H9 (cell line): ENCODE measurements around the gene OTP. TPM values are rescaled to one million over a fixed set of nuclear protein-coding genes. Genes with fewer than 3 reads are reported as not detected.

Experiments
- DNase-seq: peaks from one replicate; pipeline ENCODE4 v3.0.0-alpha.2; 2017
- H2AFZ ChIP-seq: one replicate; pipeline ENCODE4 v1.6.1; 2013; ENCODE audit warnings: mild to moderate bottlenecking, low read length, control low read depth, moderate library complexity
- H2AK5ac ChIP-seq: 2 replicates; pipeline ENCODE4 v1.6.1; 2013; ENCODE audit warnings: low read length, control low read depth, mixed read lengths; ENCODE audit not compliant: insufficient read length
- H2BK120ac ChIP-seq: one replicate; pipeline ENCODE4 v1.6.1; 2013; ENCODE audit warnings: low read depth, mild to moderate bottlenecking, low read length, control low read depth, inconsistent platforms; ENCODE audit not compliant: poor library complexity, severe bottlenecking
- H2BK12ac ChIP-seq: 2 replicates; pipeline ENCODE4 v1.6.1; 2013; ENCODE audit warnings: low read length, control low read depth, mixed read lengths, low read depth; ENCODE audit not compliant: insufficient read length
- H2BK15ac ChIP-seq: 2 replicates; pipeline ENCODE4 v1.6.1; 2013; ENCODE audit warnings: low read depth, low read length, control low read depth
- H2BK20ac ChIP-seq: one replicate; pipeline ENCODE4 v1.6.1; 2013; ENCODE audit warnings: low read depth, mild to moderate bottlenecking, low read length, control low read depth, inconsistent platforms; ENCODE audit not compliant: poor library complexity, severe bottlenecking
- H2BK5ac ChIP-seq: 2 replicates; pipeline ENCODE4 v1.6.1; 2013; ENCODE audit warnings: low read length, control low read depth, mixed read lengths; ENCODE audit not compliant: insufficient read length
- H3K14ac ChIP-seq: 2 replicates; pipeline ENCODE4 v1.6.1; 2013; ENCODE audit warnings: low read length, control low read depth; ENCODE audit not compliant: insufficient read depth
- H3K18ac ChIP-seq: 2 replicates; pipeline ENCODE4 v1.6.1; 2013; ENCODE audit warnings: low read depth, mild to moderate bottlenecking, mixed read lengths, low read length, control low read depth; ENCODE audit not compliant: insufficient read length
- H3K23ac ChIP-seq: 2 replicates; pipeline ENCODE4 v1.6.1; 2013; ENCODE audit warnings: low read length, control low read depth, mixed read lengths, low read depth; ENCODE audit not compliant: insufficient read length
- H3K23me2 ChIP-seq: 2 replicates; pipeline ENCODE4 v1.6.1; 2013; ENCODE audit warnings: low read depth, mild to moderate bottlenecking, mixed read lengths, low read length, control low read depth; ENCODE audit not compliant: insufficient read length, poor library complexity, severe bottlenecking
- H3K27ac ChIP-seq: 2 replicates; pipeline ENCODE4 v1.5.1; 2013; ENCODE audit warnings: low read length, control low read depth, mixed read lengths, low read depth; ENCODE audit not compliant: insufficient read length
- H3K27me3 ChIP-seq: 2 replicates; pipeline ENCODE4 v1.6.1; 2013; ENCODE audit warnings: low read length, control low read depth, inconsistent platforms; ENCODE audit not compliant: insufficient read depth
- H3K4ac ChIP-seq: 2 replicates; pipeline ENCODE4 v1.6.1; 2013; ENCODE audit warnings: low read depth, mild to moderate bottlenecking, control low read depth, inconsistent platforms, low read length, moderate library complexity
- H3K4me1 ChIP-seq: 2 replicates; pipeline ENCODE4 v1.6.1; 2013; ENCODE audit warnings: low read length, control low read depth, inconsistent platforms; ENCODE audit not compliant: insufficient read depth
- H3K4me2 ChIP-seq: 2 replicates; pipeline ENCODE4 v1.6.1; 2013; ENCODE audit warnings: low read length, control low read depth, mixed read lengths; ENCODE audit not compliant: insufficient read length, insufficient read depth
- H3K56ac ChIP-seq: 2 replicates; pipeline ENCODE4 v1.6.1; 2013; ENCODE audit warnings: low read depth, mild to moderate bottlenecking, mixed read lengths, low read length, control low read depth; ENCODE audit not compliant: insufficient read length
- H3K79me1 ChIP-seq: 2 replicates; pipeline ENCODE4 v1.6.1; 2013; ENCODE audit warnings: low read depth, mild to moderate bottlenecking, moderate library complexity, low read length, control low read depth, inconsistent platforms; ENCODE audit not compliant: insufficient read depth, poor library complexity, severe bottlenecking
- H3K79me2 ChIP-seq: 2 replicates; pipeline ENCODE4 v1.6.1; 2013; ENCODE audit warnings: low read length, control low read depth, inconsistent platforms; ENCODE audit not compliant: insufficient read depth
- H3K9ac ChIP-seq: 2 replicates; pipeline ENCODE4 v1.6.1; 2013; ENCODE audit warnings: low read length, control low read depth, mixed read lengths; ENCODE audit not compliant: insufficient read length; ENCODE audit errors: extremely low read depth
- H3K9me3 ChIP-seq: one replicate; pipeline ENCODE4 v1.6.1; 2013; ENCODE audit warnings: low read depth, low read length, inconsistent platforms; ENCODE audit not compliant: control insufficient read depth
- H3T11ph ChIP-seq: one replicate; pipeline ENCODE4 v1.6.1; 2013; ENCODE audit warnings: mild to moderate bottlenecking, low read length, control low read depth, inconsistent platforms
- H4K20me1 ChIP-seq: one replicate; pipeline ENCODE4 v1.6.1; 2013; ENCODE audit not compliant: control insufficient read depth, insufficient read length, insufficient read depth
- H4K5ac ChIP-seq: 2 replicates; pipeline ENCODE4 v1.6.1; 2013; ENCODE audit warnings: low read depth, mild to moderate bottlenecking, mixed read lengths, low read length, control low read depth; ENCODE audit not compliant: insufficient read length
- H4K8ac ChIP-seq: replicated peaks from 2 replicates; pipeline ENCODE4 v1.6.1; 2013; ENCODE audit warnings: low read length, control low read depth, mixed read lengths, low read depth; ENCODE audit not compliant: insufficient read length
- H4K91ac ChIP-seq: 2 replicates; pipeline ENCODE4 v1.6.1; 2013; ENCODE audit warnings: low read depth, mild to moderate bottlenecking, moderate library complexity, mixed read lengths, low read length, control low read depth; ENCODE audit not compliant: insufficient read length
- H3K27ac Mint-ChIP-seq, 3 experiments: 2 replicates in 2 of 3; 3 replicates in 1 of 3; pipeline ENCODE4 v1.8.0; 2020 to 2021; ENCODE audit warnings: mixed read lengths in 3 of 3, mild to moderate bottlenecking in 1 of 3, moderate library complexity in 1 of 3
- H3K27me3 Mint-ChIP-seq: 2 replicates; pipeline ENCODE4 v1.8.0; 2021; ENCODE audit warnings: low read depth, mild to moderate bottlenecking, moderate library complexity, mixed read lengths
- H3K36me3 Mint-ChIP-seq, 3 experiments: 2 replicates in 2 of 3; 3 replicates in 1 of 3; pipeline ENCODE4 v1.8.0; 2020 to 2021; ENCODE audit warnings: low read depth in 3 of 3, mixed read lengths in 3 of 3; ENCODE audit not compliant: insufficient read depth in 1 of 3
- H3K4me1 Mint-ChIP-seq, 2 experiments: 2 replicates each; pipeline ENCODE4 v1.8.0; 2020; ENCODE audit warnings: mixed read lengths in 2 of 2
- H3K4me3 Mint-ChIP-seq, 2 experiments: 2 replicates in 1 of 2; 3 replicates in 1 of 2; pipeline ENCODE4 v1.8.0; 2020 to 2021; ENCODE audit warnings: mild to moderate bottlenecking in 2 of 2, mixed read lengths in 2 of 2, moderate library complexity in 1 of 2
- H3K9me3 Mint-ChIP-seq, 2 experiments: 2 replicates in 1 of 2; 3 replicates in 1 of 2; pipeline ENCODE4 v1.8.0; 2020; ENCODE audit warnings: mild to moderate bottlenecking in 2 of 2, mixed read lengths in 2 of 2, moderate library complexity in 1 of 2
- CTCF ChIP-seq: fragments of 200-600 bp; sonication (generic); conservative IDR thresholded peaks from 3 replicates; pipeline ENCODE4 v1.8.0; 2021; ENCODE audit warnings: antibody characterized with exemption, mild to moderate bottlenecking
- whole genome bisulfite sequencing: extraction: QIAGEN DNeasy Blood & Tissue Kit; methylation state at CpG from one replicate; pipeline ENCODE4 v1.1.7; 2013; ENCODE audit warnings: missing lambda C conversion rate, low lambda C conversion rate, mixed read lengths; ENCODE audit not compliant: insufficient read length; ENCODE audit errors: extremely low coverage; 5-methylcytosine and 5-hydroxymethylcytosine counted together
- total RNA-seq: library from RNA; stranded (reverse); gene quantifications from 2 replicates; pipeline ENCODE4 v1.2.1, GENCODE V29; 2021

The OTP gene
- total RNA-seq, 1 experiment from 2014 or later = not detected

- Mint-ChIP-seq H3K27ac (no peak overlapping the region; a peak in 1 of 7 replicates), H3K4me1 (peaks cover 21 to 55% of the 10 kb centered on the region in 2 experiments), H3K36me3 (peaks cover 0 to 1% (median 0%) of the 10 kb centered on the region in 3 experiments; a peak in 1 of 7 replicates), H3K27me3 (peaks cover 99% of the 10 kb centered on the region), H3K9me3 (peaks cover 2 to 8% of the 10 kb centered on the region in 2 experiments), H3K4me3 (peak overlapping the region in 1 of 2 experiments; percentile 53; a peak in 3 of 5 replicates)
- WGBS = no CpG with 5 or more reads among the region's 21 CpGs
- Histone ChIP-seq H3T11ph (no peak overlapping the region), H2BK120ac (no peak overlapping the region), H3K79me1 (no peaks in the 10 kb centered on the region), H4K91ac (no peak overlapping the region), H3K4ac (no peak overlapping the region), H4K8ac (no peak overlapping the region), H3K27me3 (peaks cover 90% of the 10 kb centered on the region), H3K4me2 (peak overlapping the region; percentile 8), H2BK12ac (no peak overlapping the region), H3K14ac (no peak overlapping the region), H3K9ac (no peak overlapping the region), H2BK15ac (no peak overlapping the region), H3K56ac (no peak overlapping the region), H2AK5ac (no peak overlapping the region), H4K5ac (no peak overlapping the region), H2BK20ac (no peak overlapping the region), H3K4me1 (no peaks in the 10 kb centered on the region), H2AFZ (no peak overlapping the region), H4K20me1 (no peaks in the 10 kb centered on the region), H3K9me3 (no peaks in the 10 kb centered on the region), H3K27ac (no peak overlapping the region), H3K23ac (no peak overlapping the region), H3K18ac (no peak overlapping the region), H2BK5ac (no peak overlapping the region), H3K23me2 (peaks cover 9% of the 10 kb centered on the region), H3K79me2 (no peaks in the 10 kb centered on the region)
- peak; percentile 65 for DNase-seq
- no peak for TF ChIP-seq CTCF
Measured at GRCh38 chr5:77642738-77643653, 4.5 kb upstream of the OTP start.
